ENCODE results near the gene MCRIP1. TPM values are rescaled to one million over a fixed set of nuclear protein-coding genes. Genes with fewer than 3 reads are reported as not detected.

Gene MCRIP1
- total and polyA plus RNA-seq, 9 of the 15 experiments (the other 6 are each of a cell fraction or from before 2014, with no cell fraction given) = 0.39 to 35.8 (median 9.7) TPM

DNA sequence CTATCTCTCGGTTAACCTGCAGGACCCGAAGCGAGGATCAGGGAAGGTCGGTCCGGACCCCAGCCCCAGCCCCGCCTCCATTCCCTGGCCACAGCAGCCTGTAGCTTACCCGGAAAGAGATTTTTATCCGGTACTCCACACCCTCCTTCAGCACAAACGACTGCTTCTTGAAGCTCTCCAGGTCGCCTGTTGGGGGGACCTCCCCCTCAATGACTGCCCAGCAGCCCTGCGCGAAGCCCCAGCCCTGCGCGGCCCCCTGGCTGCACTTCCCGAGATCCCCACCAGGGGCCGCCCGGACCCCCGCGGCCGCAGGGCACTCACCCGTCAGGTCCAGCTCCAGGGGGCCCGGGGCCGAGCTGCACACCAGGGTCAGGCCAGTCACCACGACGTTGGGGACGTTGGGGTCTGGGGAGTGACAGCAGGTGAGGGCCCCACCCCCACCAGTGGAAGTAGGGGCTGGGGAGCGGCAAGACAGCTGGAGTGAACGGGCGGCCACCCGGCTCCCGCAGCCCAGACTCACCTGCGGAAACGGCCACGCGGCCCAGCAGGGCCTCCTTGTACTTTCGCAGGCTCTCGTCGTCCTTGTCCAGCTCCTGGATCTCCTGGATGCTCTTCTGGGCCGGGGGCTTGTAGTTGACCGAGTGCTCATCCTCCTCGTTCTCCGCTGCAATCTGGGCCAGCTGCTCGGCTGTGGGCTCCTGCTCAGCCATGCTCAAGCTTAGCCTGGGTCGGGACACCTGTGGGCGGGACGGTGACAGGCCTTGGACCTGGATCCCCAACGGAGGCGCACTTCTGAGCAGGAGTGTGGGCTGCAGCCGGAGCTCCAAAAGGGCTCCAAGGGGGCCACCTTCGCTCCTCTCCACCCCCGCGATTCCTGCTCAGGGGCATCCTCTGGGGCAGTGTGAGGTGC is 36.4 kb upstream of the MCRIP1 start (continued):
- TF ChIP-seq, protein P1, sequence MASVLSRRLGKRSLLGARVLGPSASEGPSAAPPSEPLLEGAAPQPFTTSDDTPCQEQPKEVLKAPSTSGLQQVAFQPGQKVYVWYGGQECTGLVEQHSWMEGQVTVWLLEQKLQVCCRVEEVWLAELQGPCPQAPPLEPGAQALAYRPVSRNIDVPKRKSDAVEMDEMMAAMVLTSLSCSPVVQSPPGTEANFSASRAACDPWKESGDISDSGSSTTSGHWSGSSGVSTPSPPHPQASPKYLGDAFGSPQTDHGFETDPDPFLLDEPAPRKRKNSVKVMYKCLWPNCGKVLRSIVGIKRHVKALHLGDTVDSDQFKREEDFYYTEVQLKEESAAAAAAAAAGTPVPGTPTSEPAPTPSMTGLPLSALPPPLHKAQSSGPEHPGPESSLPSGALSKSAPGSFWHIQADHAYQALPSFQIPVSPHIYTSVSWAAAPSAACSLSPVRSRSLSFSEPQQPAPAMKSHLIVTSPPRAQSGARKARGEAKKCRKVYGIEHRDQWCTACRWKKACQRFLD (CRISPR knock-in tag; IDR thresholded peaks at IDR 0.05) = no peak
- TF ChIP-seq HMBOX1 (IDR thresholded peaks at IDR 0.05) = no peak
- TF ChIP-seq VEZF1 (CRISPR knock-in tag; IDR thresholded peaks at IDR 0.05) = no peak
- no peak for TF ChIP-seq FOSL1 (tag; conservative IDR thresholded peaks at IDR 0.05)
- TF ChIP-seq ETS1 (conservative IDR thresholded peaks at IDR 0.05; ENCODE audit: control insufficient read depth, low read depth, low read length) = 0 out of 2 replicates have a peak, but pooled peaks have one; percentile 34
- TF ChIP-seq, protein P2, sequence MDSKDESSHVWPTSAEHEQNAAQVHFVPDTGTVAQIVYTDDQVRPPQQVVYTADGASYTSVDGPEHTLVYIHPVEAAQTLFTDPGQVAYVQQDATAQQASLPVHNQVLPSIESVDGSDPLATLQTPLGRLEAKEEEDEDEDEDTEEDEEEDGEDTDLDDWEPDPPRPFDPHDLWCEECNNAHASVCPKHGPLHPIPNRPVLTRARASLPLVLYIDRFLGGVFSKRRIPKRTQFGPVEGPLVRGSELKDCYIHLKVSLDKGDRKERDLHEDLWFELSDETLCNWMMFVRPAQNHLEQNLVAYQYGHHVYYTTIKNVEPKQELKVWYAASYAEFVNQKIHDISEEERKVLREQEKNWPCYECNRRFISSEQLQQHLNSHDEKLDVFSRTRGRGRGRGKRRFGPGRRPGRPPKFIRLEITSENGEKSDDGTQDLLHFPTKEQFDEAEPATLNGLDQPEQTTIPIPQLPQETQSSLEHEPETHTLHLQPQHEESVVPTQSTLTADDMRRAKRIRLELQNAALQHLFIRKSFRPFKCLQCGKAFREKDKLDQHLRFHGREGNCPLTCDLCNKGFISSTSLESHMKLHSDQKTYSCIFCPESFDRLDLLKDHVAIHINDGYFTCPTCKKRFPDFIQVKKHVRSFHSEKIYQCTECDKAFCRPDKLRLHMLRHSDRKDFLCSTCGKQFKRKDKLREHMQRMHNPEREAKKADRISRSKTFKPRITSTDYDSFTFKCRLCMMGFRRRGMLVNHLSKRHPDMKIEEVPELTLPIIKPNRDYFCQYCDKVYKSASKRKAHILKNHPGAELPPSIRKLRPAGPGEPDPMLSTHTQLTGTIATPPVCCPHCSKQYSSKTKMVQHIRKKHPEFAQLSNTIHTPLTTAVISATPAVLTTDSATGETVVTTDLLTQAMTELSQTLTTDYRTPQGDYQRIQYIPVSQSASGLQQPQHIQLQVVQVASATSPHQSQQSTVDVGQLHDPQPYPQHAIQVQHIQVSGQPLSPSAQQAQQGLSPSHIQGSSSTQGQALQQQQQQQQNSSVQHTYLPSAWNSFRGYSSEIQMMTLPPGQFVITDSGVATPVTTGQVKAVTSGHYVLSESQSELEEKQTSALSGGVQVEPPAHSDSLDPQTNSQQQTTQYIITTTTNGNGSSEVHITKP (IDR thresholded peaks at IDR 0.05; ENCODE audit: partially characterized antibody) = no peak
- no peak for TF ChIP-seq MCM7 (IDR thresholded peaks at IDR 0.05)
- TF ChIP-seq FOXA3 (CRISPR knock-in tag; conservative IDR thresholded peaks at IDR 0.05 in 1 of 2, IDR thresholded peaks at IDR 0.05 in 1 of 2) = no peak
- TF ChIP-seq ZNF12 (CRISPR knock-in tag; IDR thresholded peaks at IDR 0.05) = 0 out of 2 replicates have a peak, but pooled peaks have one; percentile 18
- TF ChIP-seq, protein P3, sequence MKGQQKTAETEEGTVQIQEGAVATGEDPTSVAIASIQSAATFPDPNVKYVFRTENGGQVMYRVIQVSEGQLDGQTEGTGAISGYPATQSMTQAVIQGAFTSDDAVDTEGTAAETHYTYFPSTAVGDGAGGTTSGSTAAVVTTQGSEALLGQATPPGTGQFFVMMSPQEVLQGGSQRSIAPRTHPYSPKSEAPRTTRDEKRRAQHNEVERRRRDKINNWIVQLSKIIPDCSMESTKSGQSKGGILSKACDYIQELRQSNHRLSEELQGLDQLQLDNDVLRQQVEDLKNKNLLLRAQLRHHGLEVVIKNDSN (CRISPR knock-in tag; IDR thresholded peaks at IDR 0.05) = no peak
- no peak for TF ChIP-seq BRD4 (IDR thresholded peaks at IDR 0.05)
- TF ChIP-seq ADNP (tag; IDR thresholded peaks at IDR 0.05) = no peak
- no peak for TF ChIP-seq MTA1 (IDR thresholded peaks at IDR 0.05; ENCODE audit: borderline replicate concordance)
- TF ChIP-seq HLTF (IDR thresholded peaks at IDR 0.05) = no peak
- TF ChIP-seq SRSF7 (optimal IDR thresholded peaks at IDR 0.05; ENCODE audit: low read depth, low read length) = no peak
- no peak for TF ChIP-seq HSF4 (CRISPR knock-in tag; IDR thresholded peaks at IDR 0.05; ENCODE audit: borderline replicate concordance)
- TF ChIP-seq ZNF134 (CRISPR knock-in tag; conservative IDR thresholded peaks at IDR 0.05) = no peak
- no peak for TF ChIP-seq TRIM24 (IDR thresholded peaks at IDR 0.05)

Measured in K562 (cell line).